ENCODE results near the gene STBD1. TPM values are rescaled to one million over a fixed set of nuclear protein-coding genes. Genes with fewer than 3 reads are reported as not detected.

The STBD1 gene
- total RNA-seq, 1 experiment from 2014 or later = 4.9 TPM

DNA sequence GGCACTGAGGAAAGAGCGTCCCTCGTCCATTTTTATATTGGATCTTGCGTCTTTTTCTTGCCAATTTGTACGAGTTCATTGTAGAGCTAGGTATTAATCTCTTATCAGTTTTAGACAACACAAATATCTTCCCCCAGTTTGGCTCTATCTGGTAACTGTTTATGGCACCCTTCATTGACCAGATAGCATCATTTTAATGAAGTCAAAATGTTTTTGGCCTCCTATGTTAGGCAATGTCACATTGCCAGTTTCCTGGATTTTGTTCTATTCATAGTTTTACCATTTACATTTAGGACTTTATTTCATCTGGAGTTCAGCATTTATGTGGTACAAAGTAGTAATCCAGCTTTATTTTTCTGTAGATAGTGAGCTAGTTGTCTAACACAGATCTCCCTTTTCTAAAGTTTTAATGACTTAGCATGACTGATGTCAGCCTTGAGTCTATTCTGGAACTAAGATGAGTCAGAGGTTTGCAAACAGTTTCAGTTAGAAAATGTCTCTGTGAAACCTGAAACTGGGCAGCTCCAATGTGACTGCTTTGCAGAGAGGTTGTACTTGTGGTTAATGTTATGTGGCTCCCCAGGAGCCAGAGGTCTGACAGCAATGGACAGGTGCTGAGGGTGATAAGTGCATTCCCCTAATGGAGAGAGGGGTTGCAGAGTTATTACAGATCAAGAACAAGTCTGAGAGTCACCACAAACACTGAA, 5.3 kb upstream of the STBD1 start:
- in situ Hi-C loops (cut with HindIII; ENCODE audit: low pct_unique_long_range_greater_than_20kb, low sequenced_read_pairs) = no loop called here
- peak; percentile 65 for DNase-seq (ENCODE audit: low read depth, low spot score)
- intact Hi-C loops (cut with micrococcal nuclease; ENCODE audit: unreplicated experiment) = no loop called here
- POLR2A ChIA-PET = no interaction called here
- H3K4me3 ChIP-seq (ENCODE audit: low read depth in 2 of 2, low read length in 2 of 2) = no peak overlapping the region
- H3K4me1 ChIP-seq (ENCODE audit: control insufficient read depth, insufficient read depth, low read length) = peaks cover 17% of the 10 kb centered on the region
- CTCF ChIA-PET = no interaction called here
- H3K27me3 ChIP-seq (ENCODE audit: control insufficient read depth, insufficient read depth, low read length) = no peaks in the 10 kb centered on the region
- peak; percentile 64 for ATAC-seq
- TF ChIP-seq TCF7L2 (IDR thresholded peaks at IDR 0.05; ENCODE audit: low read depth, low read length) (no peak), SIN3A (IDR thresholded peaks at IDR 0.05; ENCODE audit: borderline replicate concordance, insufficient read depth, low read depth, low read length) (no peak), REST (IDR thresholded peaks at IDR 0.05; ENCODE audit: insufficient read depth in 1 of 2, low read depth in 2 of 2, low read length in 1 of 2) (no peak), POLR2AphosphoS5 (IDR thresholded peaks at IDR 0.05; ENCODE audit: low read depth, low read length) (no peak)
- TF ChIP-seq, protein P1, sequence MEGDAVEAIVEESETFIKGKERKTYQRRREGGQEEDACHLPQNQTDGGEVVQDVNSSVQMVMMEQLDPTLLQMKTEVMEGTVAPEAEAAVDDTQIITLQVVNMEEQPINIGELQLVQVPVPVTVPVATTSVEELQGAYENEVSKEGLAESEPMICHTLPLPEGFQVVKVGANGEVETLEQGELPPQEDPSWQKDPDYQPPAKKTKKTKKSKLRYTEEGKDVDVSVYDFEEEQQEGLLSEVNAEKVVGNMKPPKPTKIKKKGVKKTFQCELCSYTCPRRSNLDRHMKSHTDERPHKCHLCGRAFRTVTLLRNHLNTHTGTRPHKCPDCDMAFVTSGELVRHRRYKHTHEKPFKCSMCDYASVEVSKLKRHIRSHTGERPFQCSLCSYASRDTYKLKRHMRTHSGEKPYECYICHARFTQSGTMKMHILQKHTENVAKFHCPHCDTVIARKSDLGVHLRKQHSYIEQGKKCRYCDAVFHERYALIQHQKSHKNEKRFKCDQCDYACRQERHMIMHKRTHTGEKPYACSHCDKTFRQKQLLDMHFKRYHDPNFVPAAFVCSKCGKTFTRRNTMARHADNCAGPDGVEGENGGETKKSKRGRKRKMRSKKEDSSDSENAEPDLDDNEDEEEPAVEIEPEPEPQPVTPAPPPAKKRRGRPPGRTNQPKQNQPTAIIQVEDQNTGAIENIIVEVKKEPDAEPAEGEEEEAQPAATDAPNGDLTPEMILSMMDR (IDR thresholded peaks at IDR 0.05) = no peak
- BruUV-seq (replicated peaks) = no TSS peak
- no peaks in the 10 kb centered on the region for H3K9me3 ChIP-seq (ENCODE audit: control insufficient read depth, insufficient read depth, low read depth, low read length)
- no peaks in the 10 kb centered on the region for H3K36me3 ChIP-seq (ENCODE audit: control insufficient read depth, insufficient read depth, low read length)
- H3K27ac ChIP-seq (ENCODE audit: low read length) = peak overlapping the region; percentile 55

DNA sequence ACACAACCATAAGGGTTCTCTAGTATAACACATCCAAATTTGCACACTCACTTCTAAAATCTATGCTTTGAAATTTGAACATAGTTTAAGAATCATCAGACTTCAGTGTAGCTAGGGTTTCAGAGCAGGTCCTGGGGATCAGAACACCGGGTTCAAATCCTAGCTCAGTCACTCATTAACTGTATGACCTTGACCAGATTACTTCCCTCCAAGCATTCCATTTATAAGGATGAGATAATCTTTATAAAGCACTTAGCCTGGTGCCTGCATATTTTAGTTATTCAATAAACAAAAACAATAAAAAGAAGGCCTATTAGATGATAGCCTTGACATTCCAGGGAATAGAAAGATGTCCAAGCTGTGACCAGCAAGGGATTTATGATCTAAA, 4.8 kb upstream of the STBD1 start:
- Histone ChIP-seq H3K36me3 (ENCODE audit: control insufficient read depth, insufficient read depth, low read length) (no peaks in the 10 kb centered on the region; the same call in 1 of the 2 replicates), H3K4me1 (ENCODE audit: control insufficient read depth, insufficient read depth, low read length) (peaks cover 17% of the 10 kb centered on the region), H3K27ac (ENCODE audit: low read length) (peak overlapping the region; percentile 61; the same call in 1 of the 2 replicates), H3K9me3 (ENCODE audit: control insufficient read depth, insufficient read depth, low read depth, low read length) (no peaks in the 10 kb centered on the region), H3K27me3 (ENCODE audit: control insufficient read depth, insufficient read depth, low read length) (no peaks in the 10 kb centered on the region), H3K4me3 (ENCODE audit: low read depth in 2 of 2, low read length in 2 of 2) (no peak overlapping the region)
- TF ChIP-seq TCF7L2 (IDR thresholded peaks at IDR 0.05; ENCODE audit: low read depth, low read length) (no peak), SIN3A (IDR thresholded peaks at IDR 0.05; ENCODE audit: borderline replicate concordance, insufficient read depth, low read depth, low read length) (no peak), POLR2AphosphoS5 (IDR thresholded peaks at IDR 0.05; ENCODE audit: low read depth, low read length) (no peak), REST (IDR thresholded peaks at IDR 0.05; ENCODE audit: insufficient read depth in 1 of 2, low read depth in 2 of 2, low read length in 1 of 2) (no peak)
- TF ChIP-seq, protein P1 (IDR thresholded peaks at IDR 0.05) = no peak
- intact Hi-C loops (cut with micrococcal nuclease; ENCODE audit: unreplicated experiment) = no loop called here
- POLR2A ChIA-PET = no interaction called here
- ATAC-seq = no peak
- DNase-seq (ENCODE audit: low read depth, low spot score) = no peak
- CTCF ChIA-PET = no interaction called here
- in situ Hi-C loops (cut with HindIII; ENCODE audit: low pct_unique_long_range_greater_than_20kb, low sequenced_read_pairs) = no loop called here
- BruUV-seq (replicated peaks) = no TSS peak

All from Panc1 (cell line).